Tibial artery (tissue), 4 donors: Measurements from ENCODE around the gene NAXE.

Experiments
- DNase-seq, 2 donors: peaks; one replicate each; pipeline ENCODE4 v3.0.0-alpha.2; 2019
- H3K27ac ChIP-seq, 2 donors: fragments of 200-600 bp; sonication (generic) in 1 of 2; 1 replicate in 1 of 2; 2 replicates in 1 of 2; pipeline ENCODE4 v1.5.1; 2018 to 2019; ENCODE audit warnings: mild to moderate bottlenecking in 1 of 2
- H3K27me3 ChIP-seq, 2 donors: fragments of 200-600 bp; sonication (generic) in 1 of 2; one replicate each; pipeline versions ENCODE4 v1.5.1 to v1.6.0; 2016 to 2019
- H3K36me3 ChIP-seq, 3 donors: fragments of 200-600 bp; sonication (generic) in 2 of 3; one replicate each; pipeline ENCODE4 v1.5.1; 2016 to 2019; ENCODE audit warnings: mild to moderate bottlenecking in 2 of 3
- H3K4me1 ChIP-seq, 4 donors: fragments of 200-600 bp; sonication (generic) in 2 of 4; 1 replicate in 3 of 4; 2 replicates in 1 of 4; pipeline ENCODE4 v1.5.1; 2016 to 2019
- H3K4me3 ChIP-seq, 2 donors: fragments of 200-600 bp; sonication (generic) in 1 of 2; 1 replicate in 1 of 2; 2 replicates in 1 of 2; pipeline ENCODE4 v1.5.1; 2018 to 2019; ENCODE audit warnings: mild to moderate bottlenecking in 2 of 2
- H3K9me3 ChIP-seq, 3 donors: fragments of 200-600 bp; sonication (generic) in 1 of 3; one replicate each; pipeline ENCODE4 v1.5.1; 2016 to 2019
- CTCF ChIP-seq, 2 experiments: fragments of 200-600 bp in 1 of 2; fragments of 450-650 bp in 1 of 2; IDR thresholded peaks; one replicate each; pipeline ENCODE4 v1.5.1; 2017 to 2019; ENCODE audit warnings: antibody characterized with exemption in 2 of 2, mild to moderate bottlenecking in 1 of 2, moderate library complexity in 1 of 2
- intact Hi-C: fragments of 100-400 bp; cut with DNase I; formaldehyde crosslinking; loops from one replicate; pipeline ENCODE4 v1.15.0; 2023; ENCODE audit warnings: low total_unique reads

NAXE gene

GRCh38 chr1:156643049-156643777 lies 51.6 kb downstream of the NAXE start:
- no peak for DNase-seq
- Histone ChIP-seq H3K27me3 (peaks cover 3 to 97% of the 10 kb centered on the region in 2 donors), H3K27ac (no peak overlapping the region), H3K9me3 (no peaks in the 10 kb centered on the region), H3K4me1 (peaks cover 0 to 20% (median 13%) of the 10 kb centered on the region in 4 donors), H3K4me3 (no peak overlapping the region), H3K36me3 (no peaks in the 10 kb centered on the region)
- intact Hi-C loops, result no loop called here
- TF ChIP-seq CTCF (IDR thresholded peaks at IDR 0.05), result no peak

GRCh38 chr1:156643778-156644092 lies 52.2 kb downstream of the NAXE start:
- Histone ChIP-seq H3K4me3 (no peak overlapping the region), H3K36me3 (no peaks in the 10 kb centered on the region), H3K9me3 (no peaks in the 10 kb centered on the region), H3K4me1 (peaks cover 0 to 20% (median 13%) of the 10 kb centered on the region in 4 donors), H3K27ac (no peak overlapping the region), H3K27me3 (peaks cover 3 to 97% of the 10 kb centered on the region in 2 donors)
- no peak for DNase-seq
- TF ChIP-seq CTCF (IDR thresholded peaks at IDR 0.05), result no peak
- intact Hi-C loops, result no loop called here
